A549 treated with dexamethasone at 1 μM for 4 hours (cell line): Measurements from ENCODE around the gene DCT. TPM values are rescaled to one million over a fixed set of nuclear protein-coding genes. Genes with fewer than 3 reads are reported as not detected.

ENCODE experiments used
- total RNA-seq: library from RNA; stranded (reverse); fragments of 200-300 nt; extraction: Qiagen RNA extraction; gene quantifications from 5 replicates; pipeline ENCODE4 v1.2.3, GENCODE V29; 2022

Gene DCT
- 0.04 TPM in 1 of 5 replicates, not detected in the others for total RNA-seq

GRCh38 chr13:94479616-94480015 is at the start of gene DCT:
Gene DCT, minus strand, starts transcription at chr13:94479682. Its CDS starts 427 bp downstream, at chr13:94479255.

Other genes with a start within 250 kb of the DCT start
- gene TGDS, start 116.5 kb upstream of the DCT start, total RNA-seq = 7.5 to 8.4 TPM (median 8.2 TPM) in 5 replicates
- gene GPR180, start 122.2 kb upstream of the DCT start, total RNA-seq = 2.2 to 3.7 TPM (median 3.3 TPM) in 5 replicates
- gene SOX21, start 232.9 kb upstream of the DCT start, total RNA-seq = 0.21 to 0.43 TPM (median 0.40 TPM) in 5 replicates